Measurements from ENCODE around the gene DPH3. TPM values are rescaled to one million over a fixed set of nuclear protein-coding genes. Genes with fewer than 3 reads are reported as not detected.

Gene DPH3
- total RNA-seq, 3 donors from 2014 or later: 20.0 to 26.4 (median 21.0) TPM

GRCh38 chr3:16308727-16309126, 44.0 kb upstream of the DPH3 start:
- TF ChIP-seq CTCF (IDR thresholded peaks at IDR 0.05): no peak
- no peaks in the 10 kb centered on the region for H3K9me3 ChIP-seq
- DNase-seq: no peak
- no peak for ATAC-seq
- H3K4me1 ChIP-seq (ENCODE audit: low read depth): peaks cover 4% of the 10 kb centered on the region
- H3K4me3 ChIP-seq: no peak overlapping the region
- H3K36me3 ChIP-seq (ENCODE audit: low read depth): no peaks in the 10 kb centered on the region
- intact Hi-C loops (cut with DNase I, micrococcal nuclease): no loop called here

- intact Hi-C loops (cut with DNase I, micrococcal nuclease): no loop called here
- Histone ChIP-seq H3K4me1 (ENCODE audit: low read depth) (peaks cover 4% of the 10 kb centered on the region), H3K9me3 (no peaks in the 10 kb centered on the region), H3K36me3 (ENCODE audit: low read depth) (no peaks in the 10 kb centered on the region), H3K4me3 (no peak overlapping the region)
- ATAC-seq (no peak), DNase-seq (no peak)
- no peak for TF ChIP-seq CTCF (IDR thresholded peaks at IDR 0.05)
Measured at GRCh38 chr3:16307832-16308531, 43.2 kb upstream of the DPH3 start.

GRCh38 chr3:16305111-16305541, 40.4 kb upstream of the DPH3 start:
- H3K36me3 ChIP-seq (ENCODE audit: low read depth): no peaks in the 10 kb centered on the region
- peaks cover 4% of the 10 kb centered on the region for H3K4me1 ChIP-seq (ENCODE audit: low read depth)
- DNase-seq: no peak

GRCh38 chr3:16304061-16305010, 39.6 kb upstream of the DPH3 start:
- Histone ChIP-seq H3K4me3 (no peak overlapping the region), H3K36me3 (ENCODE audit: low read depth) (no peaks in the 10 kb centered on the region), H3K4me1 (ENCODE audit: low read depth) (peaks cover 4% of the 10 kb centered on the region), H3K9me3 (no peaks in the 10 kb centered on the region)
- ATAC-seq (no peak), DNase-seq (no peak)
- intact Hi-C loops (cut with DNase I, micrococcal nuclease): no loop called here
- TF ChIP-seq CTCF (IDR thresholded peaks at IDR 0.05): no peak

More at GRCh38 chr3:16305111-16305541, 40.4 kb upstream of the DPH3 start:
- intact Hi-C loops (cut with DNase I, micrococcal nuclease): no loop called here
- no peak for TF ChIP-seq CTCF (IDR thresholded peaks at IDR 0.05)
- Histone ChIP-seq H3K4me3 (no peak overlapping the region), H3K9me3 (no peaks in the 10 kb centered on the region)
- ATAC-seq: peak; percentile 48

GRCh38 chr3:16303037-16303575, 38.4 kb upstream of the DPH3 start:
- Histone ChIP-seq H3K4me1 (ENCODE audit: low read depth) (peaks cover 4% of the 10 kb centered on the region), H3K9me3 (no peaks in the 10 kb centered on the region), H3K4me3 (no peak overlapping the region), H3K36me3 (ENCODE audit: low read depth) (no peaks in the 10 kb centered on the region)
- ATAC-seq: no peak
- TF ChIP-seq CTCF (IDR thresholded peaks at IDR 0.05): no peak
- intact Hi-C loops (cut with DNase I, micrococcal nuclease): no loop called here
- DNase-seq: no peak
